ENCODE data around the gene MESP2.

Gene MESP2

GRCh38 chr15:89814112-89814742 lies 38.1 kb downstream of the MESP2 start:
- no peak overlapping the region for H3K9ac ChIP-seq (ENCODE audit: low read length)
- no peaks in the 10 kb centered on the region for H3K36me3 ChIP-seq (ENCODE audit: control insufficient read depth, low read depth, low read length)
- no peaks in the 10 kb centered on the region for H3K9me3 ChIP-seq (ENCODE audit: control insufficient read depth, low read depth, low read length)
- H3K27ac ChIP-seq (ENCODE audit: low read length) = no peak overlapping the region
- peaks cover 39% of the 10 kb centered on the region for H3K27me3 ChIP-seq (ENCODE audit: control insufficient read depth, insufficient read depth, low read length)
- peaks cover 2% of the 10 kb centered on the region for H3K4me1 ChIP-seq (ENCODE audit: control insufficient read depth, low read depth, low read length)
- H3K4me3 ChIP-seq (ENCODE audit: low read length) = peak overlapping the region; percentile 30

DNA sequence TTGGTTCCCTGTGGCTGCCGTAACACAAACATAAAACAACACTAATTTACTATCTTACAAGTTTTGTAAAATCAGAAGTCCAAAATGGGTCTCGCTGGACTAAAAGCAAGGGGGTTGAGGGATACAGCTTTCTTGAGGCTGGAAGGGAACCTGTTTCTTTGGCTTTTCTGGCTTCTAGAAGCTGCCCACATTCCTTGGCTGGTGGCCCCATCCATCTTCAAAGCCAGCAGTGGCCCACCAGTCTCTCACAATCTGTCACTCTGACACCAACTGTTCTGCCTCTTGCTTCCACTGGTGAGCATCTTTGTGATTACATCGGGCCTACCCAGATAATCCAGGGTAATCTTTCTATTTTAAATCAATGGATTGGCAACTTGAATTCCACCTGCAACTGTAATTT lies 39.6 kb downstream of the MESP2 start:
- no peaks in the 10 kb centered on the region for H3K36me3 ChIP-seq (ENCODE audit: control insufficient read depth, low read depth, low read length)
- no peak overlapping the region for H3K4me3 ChIP-seq (ENCODE audit: low read length)
- no peaks in the 10 kb centered on the region for H3K4me1 ChIP-seq (ENCODE audit: control insufficient read depth, low read depth, low read length)
- no peaks in the 10 kb centered on the region for H3K9me3 ChIP-seq (ENCODE audit: control insufficient read depth, low read depth, low read length)
- H3K27ac ChIP-seq (ENCODE audit: low read length) = no peak overlapping the region
- peaks cover 39% of the 10 kb centered on the region for H3K27me3 ChIP-seq (ENCODE audit: control insufficient read depth, insufficient read depth, low read length)
- no peak overlapping the region for H3K9ac ChIP-seq (ENCODE audit: low read length)

- Histone ChIP-seq H3K9ac (ENCODE audit: low read length) (no peak overlapping the region), H3K27me3 (ENCODE audit: control insufficient read depth, insufficient read depth, low read length) (peaks cover 39% of the 10 kb centered on the region), H3K4me3 (ENCODE audit: low read length) (no peak overlapping the region), H3K9me3 (ENCODE audit: control insufficient read depth, low read depth, low read length) (no peaks in the 10 kb centered on the region), H3K4me1 (ENCODE audit: control insufficient read depth, low read depth, low read length) (no peaks in the 10 kb centered on the region), H3K27ac (ENCODE audit: low read length) (no peak overlapping the region), H3K36me3 (ENCODE audit: control insufficient read depth, low read depth, low read length) (no peaks in the 10 kb centered on the region)
Observed at GRCh38 chr15:89817701-89818280, 41.7 kb downstream of the MESP2 start.

DNA sequence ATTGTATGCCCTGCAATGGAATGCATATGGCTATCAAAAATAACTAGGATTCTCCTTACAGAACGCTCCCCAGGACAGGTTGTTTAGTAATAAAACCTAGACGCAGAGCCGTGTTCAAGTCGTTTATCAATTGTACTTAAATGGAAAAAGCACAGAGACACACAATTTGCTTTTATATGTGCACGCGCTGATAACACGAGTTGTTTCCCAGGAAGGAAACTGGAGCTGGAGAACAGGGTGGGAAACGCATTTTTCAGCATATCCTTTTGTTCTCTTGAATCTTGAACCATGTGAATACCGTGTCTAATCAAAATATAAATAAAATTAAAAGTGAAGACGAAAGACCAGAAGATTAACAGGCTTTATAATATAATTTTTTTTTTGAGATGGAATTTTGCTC lies 42.2 kb downstream of the MESP2 start:
- Histone ChIP-seq H3K36me3 (ENCODE audit: control insufficient read depth, low read depth, low read length) (no peaks in the 10 kb centered on the region), H3K4me1 (ENCODE audit: control insufficient read depth, low read depth, low read length) (no peaks in the 10 kb centered on the region), H3K27me3 (ENCODE audit: control insufficient read depth, insufficient read depth, low read length) (peaks cover 35% of the 10 kb centered on the region), H3K4me3 (ENCODE audit: low read length) (no peak overlapping the region), H3K9ac (ENCODE audit: low read length) (no peak overlapping the region), H3K27ac (ENCODE audit: low read length) (no peak overlapping the region), H3K9me3 (ENCODE audit: control insufficient read depth, low read depth, low read length) (no peaks in the 10 kb centered on the region)

DNA sequence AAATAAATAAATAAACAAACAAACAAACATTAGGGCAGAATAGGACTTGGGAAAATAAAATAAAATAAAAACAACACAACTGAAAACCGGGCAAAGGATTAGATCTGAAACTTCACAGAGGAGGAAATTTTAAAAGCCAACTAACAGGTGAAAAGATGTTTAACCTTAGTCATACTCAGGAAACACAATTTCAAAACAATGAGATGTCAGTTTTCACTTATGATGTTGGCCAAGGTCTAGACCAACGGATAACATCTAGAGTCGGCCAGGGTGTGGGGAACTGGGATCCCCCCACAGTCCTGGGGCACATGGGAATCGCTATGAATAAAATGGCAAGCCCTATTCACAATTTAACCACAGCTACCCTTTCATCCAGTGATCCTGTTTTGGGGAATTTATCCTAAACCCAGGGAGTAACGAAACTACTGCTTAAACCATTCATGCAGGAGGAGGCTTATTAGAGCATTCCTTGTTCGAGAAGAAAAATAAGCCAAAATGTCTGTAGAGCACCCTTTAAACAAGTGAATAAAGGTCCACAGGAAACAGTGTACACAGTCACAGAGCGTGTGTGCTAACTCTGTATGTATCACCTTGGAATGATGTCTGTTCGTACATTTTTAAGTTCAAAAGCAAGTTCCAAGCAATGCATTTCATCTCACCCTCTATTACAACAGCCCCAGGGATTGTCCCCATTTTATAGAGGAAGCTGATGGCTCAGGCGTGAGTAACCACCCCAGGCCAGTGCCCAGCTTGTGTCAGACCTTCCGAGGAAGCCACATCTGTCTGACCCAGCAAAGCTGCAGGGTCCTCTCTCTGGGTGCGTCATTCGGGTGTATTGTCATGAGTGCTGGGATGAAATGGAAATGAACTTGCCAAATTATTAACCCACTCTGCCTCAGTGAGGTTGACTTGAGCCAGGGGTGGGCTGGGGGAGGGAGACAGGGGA lies 44.8 kb downstream of the MESP2 start:
- no peaks in the 10 kb centered on the region for H3K36me3 ChIP-seq (ENCODE audit: control insufficient read depth, low read depth, low read length)
- no peak overlapping the region for H3K9ac ChIP-seq (ENCODE audit: low read length)
- peaks cover 8% of the 10 kb centered on the region for H3K27me3 ChIP-seq (ENCODE audit: control insufficient read depth, insufficient read depth, low read length)
- H3K4me3 ChIP-seq (ENCODE audit: low read length) = no peak overlapping the region
- H3K9me3 ChIP-seq (ENCODE audit: control insufficient read depth, low read depth, low read length) = no peaks in the 10 kb centered on the region
- H3K4me1 ChIP-seq (ENCODE audit: control insufficient read depth, low read depth, low read length) = no peaks in the 10 kb centered on the region
- H3K27ac ChIP-seq (ENCODE audit: low read length) = no peak overlapping the region

GRCh38 chr15:89822026-89822425 lies 45.9 kb downstream of the MESP2 start:
- Histone ChIP-seq H3K9ac (ENCODE audit: low read length) (no peak overlapping the region), H3K27me3 (ENCODE audit: control insufficient read depth, insufficient read depth, low read length) (no peaks in the 10 kb centered on the region), H3K9me3 (ENCODE audit: control insufficient read depth, low read depth, low read length) (no peaks in the 10 kb centered on the region), H3K4me1 (ENCODE audit: control insufficient read depth, low read depth, low read length) (no peaks in the 10 kb centered on the region), H3K36me3 (ENCODE audit: control insufficient read depth, low read depth, low read length) (no peaks in the 10 kb centered on the region), H3K27ac (ENCODE audit: low read length) (no peak overlapping the region), H3K4me3 (ENCODE audit: low read length) (no peak overlapping the region)

DNA sequence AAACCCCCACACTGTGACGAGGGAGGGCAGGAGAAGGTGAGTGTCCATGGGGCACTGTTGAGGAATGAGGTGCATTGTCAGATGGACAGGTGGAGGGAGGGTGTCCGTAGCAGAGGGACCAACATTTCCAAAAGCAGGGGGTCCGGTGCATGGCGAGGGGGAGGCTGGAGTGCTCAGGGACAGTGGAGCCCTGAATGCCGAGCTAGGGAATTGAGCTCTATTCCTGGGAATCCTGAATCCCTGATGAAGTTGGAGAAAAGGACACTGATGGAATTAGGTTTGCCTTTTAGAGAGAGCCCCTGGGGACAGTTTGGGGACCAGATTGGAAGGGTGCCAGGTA lies 46.4 kb downstream of the MESP2 start:
- no peak overlapping the region for H3K4me3 ChIP-seq (ENCODE audit: low read length)
- no peaks in the 10 kb centered on the region for H3K9me3 ChIP-seq (ENCODE audit: control insufficient read depth, low read depth, low read length)
- H3K4me1 ChIP-seq (ENCODE audit: control insufficient read depth, low read depth, low read length) = no peaks in the 10 kb centered on the region

DNA sequence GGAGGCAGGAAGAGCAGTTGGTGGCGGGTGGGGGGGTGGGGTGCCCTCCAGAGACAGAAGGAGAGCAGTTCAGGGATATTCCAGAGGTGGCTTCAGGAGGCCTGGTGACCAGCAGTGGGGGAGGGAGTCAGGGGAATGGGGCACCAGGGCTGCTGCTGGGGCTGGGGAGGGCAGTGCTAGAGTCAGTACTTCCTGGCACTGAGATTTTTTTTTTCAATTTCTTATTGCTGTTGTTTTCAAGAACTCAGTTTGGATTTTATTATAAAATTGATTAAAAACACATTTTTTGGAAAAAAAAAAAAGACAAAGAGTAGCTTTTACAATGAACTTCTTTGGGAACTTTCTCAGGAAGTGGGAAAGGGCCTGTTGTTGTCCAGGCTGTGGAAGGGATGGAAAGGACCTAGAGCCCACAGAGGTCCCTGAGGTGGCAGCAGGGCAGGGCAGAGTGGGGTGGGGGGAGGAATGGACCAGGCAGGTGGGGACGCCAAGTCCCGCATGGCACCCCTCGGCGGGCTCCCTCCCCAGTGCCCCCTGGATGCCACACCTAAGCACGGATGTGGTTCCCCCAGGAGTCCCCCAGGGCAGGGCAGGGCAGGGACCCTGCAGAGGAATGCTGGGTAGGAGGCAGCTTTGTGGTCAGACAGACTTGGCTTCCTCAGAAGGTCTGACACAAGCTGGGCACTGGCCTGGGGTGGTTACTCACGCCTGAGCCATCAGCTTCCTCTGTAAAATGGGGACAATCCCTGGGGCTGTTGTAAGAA lies 47.0 kb downstream of the MESP2 start:
- Histone ChIP-seq H3K9me3 (ENCODE audit: control insufficient read depth, low read depth, low read length) (no peaks in the 10 kb centered on the region), H3K36me3 (ENCODE audit: control insufficient read depth, low read depth, low read length) (no peaks in the 10 kb centered on the region), H3K4me3 (ENCODE audit: low read length) (no peak overlapping the region), H3K9ac (ENCODE audit: low read length) (no peak overlapping the region), H3K27ac (ENCODE audit: low read length) (no peak overlapping the region), H3K27me3 (ENCODE audit: control insufficient read depth, insufficient read depth, low read length) (no peaks in the 10 kb centered on the region), H3K4me1 (ENCODE audit: control insufficient read depth, low read depth, low read length) (no peaks in the 10 kb centered on the region)

More for the DNA sequence above, 46.4 kb downstream of the MESP2 start:
- no peaks in the 10 kb centered on the region for H3K36me3 ChIP-seq (ENCODE audit: control insufficient read depth, low read depth, low read length)
- H3K27me3 ChIP-seq (ENCODE audit: control insufficient read depth, insufficient read depth, low read length) = no peaks in the 10 kb centered on the region
- H3K9ac ChIP-seq (ENCODE audit: low read length) = no peak overlapping the region
- no peak overlapping the region for H3K27ac ChIP-seq (ENCODE audit: low read length)

DNA sequence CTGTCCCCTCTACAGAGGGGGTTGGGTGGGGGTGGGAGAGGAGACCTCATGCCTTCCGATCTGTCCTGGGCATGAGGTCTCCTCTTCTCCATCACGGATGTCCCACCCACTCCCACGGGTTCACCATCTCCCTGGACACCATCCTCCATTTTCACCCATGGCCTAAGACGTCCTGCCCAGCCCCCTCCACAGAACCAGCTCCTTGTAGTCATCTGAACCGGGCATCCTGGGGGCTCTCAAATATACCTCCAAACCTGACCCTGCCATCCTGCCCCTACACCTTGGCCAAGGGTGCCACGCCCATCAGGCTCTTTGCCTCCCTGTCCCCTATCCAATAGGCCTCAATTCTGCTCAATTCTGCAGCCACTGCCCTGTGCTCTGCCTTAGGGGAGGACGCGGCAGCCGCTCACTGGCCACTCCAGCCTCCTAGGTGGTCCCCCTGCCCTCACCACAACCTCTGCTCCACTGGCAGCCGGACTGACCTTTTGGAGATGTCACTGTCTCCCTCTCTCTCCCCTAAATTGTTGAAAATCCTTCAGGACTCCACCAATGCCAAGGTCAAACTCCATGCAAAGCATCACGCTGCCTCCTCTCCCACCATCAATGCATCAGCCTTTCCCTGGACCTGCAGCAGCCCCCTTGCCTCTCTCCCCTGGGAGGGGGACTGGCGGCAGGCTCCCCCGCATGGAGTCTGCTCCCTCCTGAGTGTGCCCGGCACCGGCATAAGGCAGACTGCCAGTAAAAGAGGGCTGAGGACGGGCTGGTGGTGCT lies 47.9 kb downstream of the MESP2 start:
- Histone ChIP-seq H3K27ac (ENCODE audit: low read length) (no peak overlapping the region), H3K9ac (ENCODE audit: low read length) (no peak overlapping the region), H3K9me3 (ENCODE audit: control insufficient read depth, low read depth, low read length) (no peaks in the 10 kb centered on the region), H3K27me3 (ENCODE audit: control insufficient read depth, insufficient read depth, low read length) (no peaks in the 10 kb centered on the region), H3K4me3 (ENCODE audit: low read length) (no peak overlapping the region), H3K4me1 (ENCODE audit: control insufficient read depth, low read depth, low read length) (no peaks in the 10 kb centered on the region), H3K36me3 (ENCODE audit: control insufficient read depth, low read depth, low read length) (no peaks in the 10 kb centered on the region)

DNA sequence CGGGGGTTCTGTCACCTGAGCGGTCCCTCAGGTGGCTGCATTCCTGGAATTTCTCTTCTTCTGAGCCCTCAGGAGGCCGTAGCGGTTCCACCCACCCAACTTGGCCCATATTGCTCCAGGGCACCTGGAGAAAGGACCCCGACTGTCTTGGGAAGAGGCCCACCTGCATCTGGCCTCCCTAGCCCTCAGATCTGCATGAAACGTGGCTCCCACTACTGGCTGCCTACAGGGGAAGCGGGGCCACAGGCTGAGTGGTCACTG lies 48.4 kb downstream of the MESP2 start:
- Histone ChIP-seq H3K27me3 (ENCODE audit: control insufficient read depth, insufficient read depth, low read length) (no peaks in the 10 kb centered on the region), H3K27ac (ENCODE audit: low read length) (no peak overlapping the region), H3K36me3 (ENCODE audit: control insufficient read depth, low read depth, low read length) (no peaks in the 10 kb centered on the region), H3K9ac (ENCODE audit: low read length) (no peak overlapping the region), H3K9me3 (ENCODE audit: control insufficient read depth, low read depth, low read length) (no peaks in the 10 kb centered on the region), H3K4me3 (ENCODE audit: low read length) (no peak overlapping the region), H3K4me1 (ENCODE audit: control insufficient read depth, low read depth, low read length) (no peaks in the 10 kb centered on the region)

All from iPS-18a (cell line).